Measurements from ENCODE around the gene GCH1.

DNA sequence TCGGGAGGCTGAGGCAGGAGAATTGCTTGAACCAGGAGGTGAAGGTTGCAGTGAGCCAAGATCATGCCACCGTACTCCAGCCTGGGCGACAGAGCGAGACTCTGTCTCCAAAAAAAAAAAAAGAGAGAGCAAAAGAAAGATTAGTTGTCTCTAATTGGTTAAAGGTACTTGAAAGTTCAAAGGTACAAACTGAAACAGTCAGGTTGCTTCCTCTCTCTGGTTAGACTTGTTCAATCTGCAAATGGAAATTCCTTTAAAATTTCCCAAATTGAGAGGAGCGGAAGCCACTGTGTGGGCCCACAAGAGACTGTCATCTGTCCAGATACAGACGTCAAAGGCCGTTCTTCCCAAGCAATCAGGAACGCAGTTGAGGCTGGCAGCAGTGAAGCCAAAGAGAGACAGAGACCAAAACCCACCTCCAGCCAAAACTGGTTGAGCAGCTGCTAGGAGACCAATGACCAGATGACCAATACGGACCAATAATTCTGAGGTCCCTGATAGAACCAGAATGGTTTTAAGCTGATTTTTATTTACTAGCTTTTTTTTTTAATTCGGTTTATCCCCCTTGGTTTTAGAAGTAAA, 63.6 kb downstream of the GCH1 start:
- TF ChIP-seq CTCF (IDR thresholded peaks at IDR 0.05), result no peak
- TF ChIP-seq POLR2A (IDR thresholded peaks at IDR 0.05), result no peak

Measured in transverse colon (tissue), 3 donors.